Measurements from ENCODE around the gene SPZ1.
"Not testable (repeated sequence)": the region's sequence is repeated elsewhere in the genome, so short reads cannot be mapped to it uniquely, and the experiment has no call there.

The SPZ1 gene

DNA sequence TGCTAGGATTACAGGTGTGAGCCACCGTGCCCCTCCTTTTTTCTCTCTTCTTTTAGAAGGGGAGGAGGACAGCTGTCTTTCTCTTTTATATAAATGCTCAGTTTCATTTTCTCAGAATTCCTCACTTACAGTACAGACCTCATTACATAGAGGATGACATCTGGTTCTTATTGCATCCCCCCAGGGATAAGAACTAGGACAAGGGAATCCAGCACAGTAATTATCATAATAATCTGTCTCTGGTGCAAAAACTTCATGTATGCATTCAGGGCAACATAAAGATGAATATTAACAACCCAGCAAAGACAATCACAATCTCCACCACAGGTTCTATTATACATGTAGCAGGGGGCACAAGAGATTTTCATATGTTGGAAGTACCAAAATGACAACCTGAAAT, 5.1 kb downstream of the SPZ1 start:
- in situ Hi-C loops (cut with MboI; ENCODE audit: low pct_unique_long_range_greater_than_20kb, low sequenced_read_pairs) = no loop called here
- no peak for DNase-seq

DNA sequence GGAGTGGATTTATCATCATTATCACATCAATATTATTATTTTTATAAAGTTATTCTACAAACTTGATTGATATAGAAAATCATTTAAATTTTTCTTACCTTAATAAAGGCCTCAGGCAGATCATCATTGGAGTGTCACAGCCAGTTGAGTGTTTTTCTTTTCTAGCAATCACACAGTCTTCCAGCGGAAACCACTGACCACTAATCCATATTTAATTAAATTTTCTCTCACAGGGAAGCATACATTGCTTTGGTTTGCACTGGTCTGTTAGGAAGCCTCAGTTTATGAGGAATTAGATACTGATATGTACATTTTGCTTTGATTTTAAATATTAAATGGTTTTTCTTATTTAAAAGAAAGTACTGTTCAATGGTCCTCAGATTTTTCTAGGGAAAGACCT, 6.7 kb downstream of the SPZ1 start:
- in situ Hi-C loops (cut with MboI; ENCODE audit: low pct_unique_long_range_greater_than_20kb, low sequenced_read_pairs) = no loop called here
- DNase-seq = peak; percentile 15

DNA sequence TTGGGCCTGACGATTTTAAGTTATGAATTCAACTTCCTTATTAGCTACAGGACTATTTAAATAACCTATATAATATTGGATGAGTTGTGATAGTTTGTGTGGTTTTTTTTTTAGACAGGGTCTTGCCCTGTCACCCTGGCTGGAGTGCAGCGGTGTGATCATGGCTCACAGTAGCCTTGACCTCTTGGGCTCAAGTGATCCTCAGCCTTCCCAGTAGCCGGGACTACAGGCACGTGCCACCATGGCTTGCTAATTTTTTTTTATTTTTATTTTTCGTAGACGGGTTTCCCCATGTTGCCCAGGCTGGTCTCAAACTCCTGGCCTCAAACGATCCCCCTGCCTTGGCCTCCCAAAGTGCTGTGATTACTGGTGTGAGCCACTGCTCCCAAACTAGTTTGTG, 17.6 kb downstream of the SPZ1 start:
- no peak for DNase-seq
- in situ Hi-C loops (cut with MboI; ENCODE audit: low pct_unique_long_range_greater_than_20kb, low sequenced_read_pairs) = no loop called here

DNA sequence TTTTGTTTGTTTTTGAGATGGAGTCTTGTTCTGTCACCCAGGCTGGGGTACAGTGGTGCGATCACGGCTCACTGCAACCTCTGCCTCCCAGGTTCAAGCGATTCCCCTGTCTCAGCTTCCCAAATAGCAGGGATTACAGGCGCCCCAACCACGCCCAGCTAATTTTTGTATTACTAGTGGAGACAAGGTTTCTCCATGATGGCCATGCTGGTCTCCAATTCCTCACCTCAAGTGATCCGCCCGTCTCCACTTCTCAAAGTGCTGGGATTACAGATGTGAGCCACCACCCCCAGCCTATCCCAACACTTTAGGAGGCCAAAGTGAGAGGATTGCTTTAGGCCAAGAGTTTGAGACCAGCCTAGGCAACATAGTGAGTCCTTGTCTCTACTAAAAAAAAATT, 19.3 kb downstream of the SPZ1 start:
- DNase-seq = no peak
- in situ Hi-C loops (cut with MboI; ENCODE audit: low pct_unique_long_range_greater_than_20kb, low sequenced_read_pairs) = no loop called here

DNA sequence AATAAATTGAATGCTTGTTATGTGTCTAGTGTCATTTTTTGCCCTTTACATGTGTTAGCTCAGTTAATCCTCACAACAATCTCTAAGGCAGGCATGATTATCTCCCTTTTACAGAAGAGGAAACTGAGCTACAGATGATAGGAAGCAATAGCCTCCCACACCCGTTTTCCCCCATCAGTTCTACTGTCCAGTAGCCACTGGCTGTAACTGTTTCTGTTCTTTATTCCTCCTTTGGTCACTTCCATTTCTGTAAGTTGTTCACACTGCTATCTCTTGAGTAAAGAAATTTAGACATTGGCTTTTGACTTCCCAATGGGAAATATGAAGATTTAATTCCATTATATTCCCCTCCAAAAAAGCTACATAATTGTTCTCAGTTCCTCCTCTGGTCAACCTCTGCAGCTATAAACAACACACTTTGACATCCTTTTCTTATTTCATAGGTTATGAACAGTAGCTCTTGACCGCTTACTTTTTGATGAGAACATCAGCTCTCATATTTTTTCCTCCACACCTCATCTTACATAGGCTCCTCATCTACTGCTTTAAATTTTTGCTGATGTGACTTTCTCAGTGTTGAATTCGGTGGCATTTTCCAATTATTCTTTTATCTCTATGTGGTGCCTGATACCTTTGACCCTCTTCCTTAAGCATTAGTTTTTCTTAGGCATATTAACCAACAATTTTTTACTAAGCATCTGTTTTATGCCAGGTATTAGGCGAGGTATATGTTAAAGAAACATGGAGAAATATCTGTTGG, 21.4 kb downstream of the SPZ1 start:
- DNase-seq = peak; percentile 4
- in situ Hi-C loops (cut with MboI; ENCODE audit: low pct_unique_long_range_greater_than_20kb, low sequenced_read_pairs) = no loop called here

DNA sequence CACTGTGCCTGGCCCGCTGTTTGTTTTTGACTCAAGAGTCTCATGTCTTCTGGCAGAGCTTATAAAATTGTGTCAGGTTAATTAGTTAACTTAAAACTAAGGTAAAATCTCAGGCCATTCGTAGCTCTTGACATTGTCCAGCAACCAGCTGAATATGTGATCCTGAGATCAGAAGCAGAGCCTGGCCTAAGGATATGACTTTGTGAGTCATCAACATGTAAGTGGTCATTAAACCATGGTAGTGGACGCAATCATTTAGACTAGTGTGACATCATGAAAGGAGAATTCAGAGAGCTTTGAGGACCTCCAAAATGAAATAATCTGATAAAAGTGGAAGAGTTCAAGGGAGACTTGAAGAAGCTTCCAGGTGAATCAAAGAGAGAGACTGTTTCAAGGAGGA, 23.3 kb downstream of the SPZ1 start:
- in situ Hi-C loops (cut with MboI; ENCODE audit: low pct_unique_long_range_greater_than_20kb, low sequenced_read_pairs) = no loop called here
- DNase-seq = no peak

DNA sequence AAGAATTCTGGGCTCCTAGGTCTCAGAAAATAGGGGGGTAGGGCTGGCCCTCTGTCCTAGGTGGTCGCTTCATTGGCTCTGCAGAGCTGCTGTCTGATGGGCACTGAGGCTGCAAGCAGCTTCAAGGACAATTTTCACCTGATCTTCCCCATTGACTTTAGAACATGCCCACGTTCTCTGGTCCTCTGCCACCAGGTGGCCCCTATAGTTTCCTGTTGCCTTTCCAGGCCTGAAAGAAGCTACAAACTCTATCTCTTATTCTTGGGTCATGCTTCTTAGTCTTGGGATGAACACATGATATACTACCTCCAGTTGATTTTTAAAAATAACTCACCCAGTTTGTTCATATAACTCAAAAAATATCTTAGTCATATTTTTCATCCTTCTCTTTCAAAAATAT, 26.3 kb downstream of the SPZ1 start:
- peak; percentile 41 for DNase-seq
- in situ Hi-C loops (cut with MboI; ENCODE audit: low pct_unique_long_range_greater_than_20kb, low sequenced_read_pairs) = no loop called here

DNA sequence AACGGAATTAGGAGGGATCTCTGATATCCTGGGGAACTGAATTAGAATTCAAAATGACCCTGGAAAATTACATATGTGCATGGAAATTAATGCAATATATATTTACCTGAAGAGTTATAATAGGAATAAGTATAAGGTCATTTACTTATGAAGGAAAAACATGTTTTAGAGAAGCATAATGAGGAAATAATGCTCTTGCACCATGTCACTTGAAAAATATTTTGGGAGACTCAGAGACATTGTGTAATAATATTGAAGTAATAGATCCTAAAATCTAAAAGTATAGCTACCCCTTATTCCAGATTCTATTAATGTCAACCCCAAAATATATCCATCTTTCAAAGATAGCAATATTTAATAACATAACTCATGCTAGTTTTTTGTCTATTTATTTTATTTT, 28.4 kb downstream of the SPZ1 start:
- in situ Hi-C loops (cut with MboI; ENCODE audit: low pct_unique_long_range_greater_than_20kb, low sequenced_read_pairs) = no loop called here
- no peak for DNase-seq

DNA sequence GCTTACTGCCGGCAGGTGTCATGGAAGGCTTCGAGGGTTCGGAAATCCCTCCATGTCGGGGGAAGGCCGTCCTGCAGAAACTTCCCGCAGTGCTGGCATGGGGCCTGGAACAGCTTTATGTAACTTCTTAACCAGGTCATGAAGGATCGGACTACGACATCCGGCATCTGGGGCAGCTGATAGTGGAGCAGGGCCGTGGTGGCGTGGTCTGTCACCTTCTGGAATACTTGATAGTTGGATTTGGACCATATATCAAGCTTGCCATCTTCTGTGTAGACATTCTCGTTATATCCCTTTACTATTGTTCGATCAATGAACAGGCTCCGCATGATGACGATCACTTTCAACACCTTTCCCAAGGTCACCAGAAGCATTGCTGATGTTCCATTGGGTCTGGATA, 31.2 kb downstream of the SPZ1 start:
- in situ Hi-C loops (cut with MboI; ENCODE audit: low pct_unique_long_range_greater_than_20kb, low sequenced_read_pairs); DNase-seq: not testable (repeated sequence)

DNA sequence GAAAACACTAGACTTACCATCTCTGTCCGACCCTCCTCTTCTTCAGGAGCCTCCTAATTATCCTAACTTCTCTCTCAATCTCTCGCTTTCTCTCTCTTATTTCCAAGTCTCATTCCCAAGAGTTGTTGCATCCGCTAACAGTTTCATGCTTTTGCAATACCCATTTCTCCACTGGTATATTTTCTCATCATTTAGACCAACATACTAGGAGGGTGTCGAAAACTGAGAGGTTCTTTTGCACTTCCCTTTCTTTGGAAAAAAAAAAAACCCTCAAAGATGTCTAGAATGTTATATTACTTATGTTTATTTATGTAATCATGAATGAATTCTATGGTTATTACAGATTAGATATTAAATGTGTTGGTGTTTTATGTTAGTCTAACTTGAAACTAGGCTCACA, 35.9 kb downstream of the SPZ1 start:
- in situ Hi-C loops (cut with MboI; ENCODE audit: low pct_unique_long_range_greater_than_20kb, low sequenced_read_pairs) = no loop called here
- DNase-seq = no peak

DNA sequence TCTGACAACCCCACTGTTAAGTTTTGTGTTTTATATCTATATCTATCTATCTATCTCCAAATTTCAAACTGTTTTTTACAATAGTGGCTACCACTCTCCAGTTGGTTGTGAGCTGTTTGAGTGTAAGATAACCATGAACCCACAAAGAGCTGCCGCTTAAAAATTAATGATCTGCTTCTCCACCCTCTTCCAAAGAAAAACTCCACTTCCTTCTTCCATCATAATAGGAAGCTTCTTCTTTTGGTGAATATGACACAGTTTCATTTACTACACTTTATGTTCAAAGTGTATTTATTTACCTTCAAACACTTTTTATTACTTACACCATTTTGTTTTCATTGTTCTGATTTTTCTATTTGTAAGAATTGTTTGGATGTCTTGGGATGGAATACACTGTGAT, 37.9 kb downstream of the SPZ1 start:
- in situ Hi-C loops (cut with MboI; ENCODE audit: low pct_unique_long_range_greater_than_20kb, low sequenced_read_pairs) = no loop called here
- DNase-seq = no peak

DNA sequence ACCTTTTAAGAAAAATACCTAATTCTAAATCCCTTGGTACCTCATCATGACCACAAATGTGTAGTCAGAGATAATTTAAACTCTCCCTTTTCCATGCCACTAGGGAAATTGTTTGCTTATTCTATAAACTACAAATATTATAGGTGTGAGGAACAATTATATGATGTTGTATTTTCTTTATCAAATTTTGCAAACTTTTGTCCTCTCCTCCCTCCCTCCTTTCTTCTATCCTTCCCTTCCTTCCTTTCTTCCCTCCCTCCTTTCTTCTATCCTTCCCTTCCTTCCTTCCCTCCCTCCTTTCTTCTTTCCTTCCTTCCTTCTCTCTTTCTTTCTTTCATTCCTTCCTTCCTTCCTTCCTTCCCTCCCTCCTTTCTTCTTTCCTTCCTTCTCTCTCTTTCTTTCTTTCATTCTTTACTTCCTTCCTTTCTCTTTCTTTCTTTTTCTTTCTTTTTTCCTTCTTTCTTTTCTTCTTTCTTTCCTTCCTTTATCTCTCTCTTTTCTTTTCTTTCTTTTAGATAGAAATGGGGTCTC, 41.2 kb downstream of the SPZ1 start:
- no peak for DNase-seq
- in situ Hi-C loops (cut with MboI; ENCODE audit: low pct_unique_long_range_greater_than_20kb, low sequenced_read_pairs) = no loop called here

DNA sequence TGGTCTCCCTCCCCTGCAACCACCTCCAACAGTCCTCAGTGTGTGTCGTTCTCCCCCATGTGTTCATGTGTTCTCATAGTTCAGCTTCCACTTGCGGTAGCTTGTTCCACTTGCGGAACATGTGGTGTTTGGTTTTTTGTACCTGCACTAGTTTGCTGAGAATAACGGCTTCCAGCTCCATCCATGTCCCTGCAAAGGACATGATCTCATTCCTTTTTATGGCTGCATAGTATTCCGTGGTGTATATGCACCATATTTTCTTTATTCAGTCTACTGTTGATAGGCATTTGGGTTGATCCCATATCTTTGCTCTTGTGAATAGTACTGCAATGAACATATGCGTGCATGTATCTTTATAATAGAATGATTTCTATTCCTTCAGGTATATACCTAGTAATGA, 45.1 kb downstream of the SPZ1 start:
- DNase-seq = no peak
- in situ Hi-C loops (cut with MboI; ENCODE audit: low pct_unique_long_range_greater_than_20kb, low sequenced_read_pairs) = no loop called here

DNA sequence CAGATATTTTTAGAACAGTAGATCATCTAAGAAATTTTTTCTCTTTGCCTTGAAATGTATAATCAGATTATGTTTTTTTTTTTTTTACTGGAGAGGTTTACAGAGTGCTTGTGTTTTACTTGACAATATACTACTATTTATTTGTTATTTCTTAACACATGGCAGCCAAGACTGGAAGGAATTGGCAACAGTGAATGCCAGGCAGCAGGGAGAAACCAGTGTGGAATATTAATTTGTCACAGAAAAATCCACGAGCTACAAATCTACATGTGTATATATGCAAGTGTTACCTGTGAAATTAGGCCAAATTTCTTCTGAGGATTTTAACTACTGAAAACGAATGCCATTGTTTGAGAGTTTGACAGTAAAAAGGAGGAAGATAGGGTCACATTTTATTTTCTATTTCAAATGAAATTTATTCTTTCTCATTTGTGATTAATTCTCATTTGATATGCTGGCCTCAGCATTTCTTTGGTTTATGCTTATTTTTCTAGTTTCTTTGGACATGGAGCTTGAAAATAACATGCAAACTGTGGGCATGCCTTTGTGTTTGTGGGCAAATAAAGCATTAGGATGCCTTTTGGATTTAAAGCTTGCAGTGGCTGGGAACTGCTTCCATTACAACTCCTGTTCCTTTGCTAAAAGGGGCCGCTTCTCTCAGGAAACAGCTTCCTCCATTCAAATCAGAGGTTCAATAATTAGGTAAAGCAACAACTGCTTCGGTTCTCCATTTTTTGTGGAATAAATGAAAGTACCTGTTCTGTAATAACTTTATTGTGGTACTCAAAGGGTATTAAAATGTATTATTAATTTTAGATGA, 49.1 kb downstream of the SPZ1 start:
- DNase-seq = no peak
- in situ Hi-C loops (cut with MboI; ENCODE audit: low pct_unique_long_range_greater_than_20kb, low sequenced_read_pairs) = no loop called here

DNA sequence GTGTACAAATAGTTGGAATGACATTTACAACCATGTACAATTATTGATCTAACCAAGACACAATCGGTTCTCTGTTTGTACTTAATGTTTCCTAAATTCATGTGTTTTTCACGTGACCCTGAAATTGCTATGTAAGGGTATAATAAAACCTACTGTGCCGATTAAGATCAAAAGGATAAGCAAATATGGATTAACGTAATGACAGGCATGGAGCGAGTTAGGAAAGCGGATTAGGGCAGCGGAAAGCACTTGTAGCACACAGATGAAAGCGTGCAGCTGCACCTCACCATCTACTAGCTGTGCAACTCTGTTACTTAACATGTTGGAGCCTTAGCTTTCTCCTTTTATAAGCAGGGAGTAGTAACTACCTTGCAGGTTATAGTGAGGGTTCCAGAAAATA, 49.7 kb downstream of the SPZ1 start:
- no peak for DNase-seq
- in situ Hi-C loops (cut with MboI; ENCODE audit: low pct_unique_long_range_greater_than_20kb, low sequenced_read_pairs) = no loop called here

DNA sequence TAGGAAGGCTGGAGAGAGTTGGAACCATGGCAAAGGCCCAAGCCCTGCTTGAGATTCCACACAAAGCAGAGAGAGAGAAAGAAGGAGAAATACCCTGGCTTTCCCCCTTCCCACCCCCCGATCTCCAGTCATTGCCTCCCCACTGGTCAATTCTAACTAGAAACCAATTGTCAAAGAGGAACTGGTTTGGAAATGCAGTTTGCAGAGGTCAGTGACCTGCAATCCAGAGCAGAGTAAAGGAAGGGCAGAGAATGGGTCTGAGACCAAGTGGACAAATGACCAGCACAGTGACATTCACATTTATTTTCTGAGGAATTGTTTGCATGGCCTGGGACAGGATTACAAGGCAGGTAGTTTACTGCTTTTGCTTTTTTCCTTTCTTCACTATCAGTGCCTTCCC, 50.6 kb downstream of the SPZ1 start:
- DNase-seq = no peak
- in situ Hi-C loops (cut with MboI; ENCODE audit: low pct_unique_long_range_greater_than_20kb, low sequenced_read_pairs) = no loop called here

Data from KBM-7 (cell line).